AG09309 (cell line): Measurements from ENCODE around the gene HOXD4.

Source experiments
- DNase-seq: peaks from one replicate; pipeline ENCODE4 v3.0.0-alpha.2; 2010; ENCODE audit warnings: low read depth
- H3K4me3 ChIP-seq: 2 replicates; pipeline ENCODE4 v1.5.1; 2011; ENCODE audit warnings: mild to moderate bottlenecking, low read depth, low read length, moderate library complexity; ENCODE audit not compliant: control insufficient read depth
- TF ChIP-seq, protein P1 (sequence below): IDR thresholded peaks from 2 replicates; pipeline ENCODE4 v1.5.1; 2011; ENCODE audit warnings: mild to moderate bottlenecking, low read depth, low read length, inconsistent platforms; ENCODE audit not compliant: insufficient read depth, control insufficient read depth; ENCODE audit errors: missing control alignments

Gene HOXD4

DNA sequence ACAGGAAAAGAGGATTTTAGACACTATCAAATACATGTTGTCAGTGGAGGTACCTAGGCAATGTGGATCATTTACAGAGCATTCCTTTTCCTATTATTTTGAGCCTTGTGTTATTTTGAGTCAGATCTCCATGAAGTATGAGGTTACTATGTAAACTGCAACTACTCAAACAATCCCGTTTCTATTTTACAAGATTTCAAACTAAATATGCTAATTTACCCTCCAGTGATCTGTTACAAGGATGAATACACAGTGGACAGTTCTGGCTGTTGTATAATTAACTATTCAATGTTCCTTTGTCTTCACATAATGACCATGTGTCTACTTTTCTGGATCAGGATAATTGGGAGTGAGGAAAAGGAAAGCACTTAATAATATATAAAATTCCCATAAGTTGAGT lies 41.7 kb downstream of the HOXD4 start:
- H3K4me3 ChIP-seq = no peak overlapping the region
- no peak for DNase-seq
- TF ChIP-seq, protein P1, sequence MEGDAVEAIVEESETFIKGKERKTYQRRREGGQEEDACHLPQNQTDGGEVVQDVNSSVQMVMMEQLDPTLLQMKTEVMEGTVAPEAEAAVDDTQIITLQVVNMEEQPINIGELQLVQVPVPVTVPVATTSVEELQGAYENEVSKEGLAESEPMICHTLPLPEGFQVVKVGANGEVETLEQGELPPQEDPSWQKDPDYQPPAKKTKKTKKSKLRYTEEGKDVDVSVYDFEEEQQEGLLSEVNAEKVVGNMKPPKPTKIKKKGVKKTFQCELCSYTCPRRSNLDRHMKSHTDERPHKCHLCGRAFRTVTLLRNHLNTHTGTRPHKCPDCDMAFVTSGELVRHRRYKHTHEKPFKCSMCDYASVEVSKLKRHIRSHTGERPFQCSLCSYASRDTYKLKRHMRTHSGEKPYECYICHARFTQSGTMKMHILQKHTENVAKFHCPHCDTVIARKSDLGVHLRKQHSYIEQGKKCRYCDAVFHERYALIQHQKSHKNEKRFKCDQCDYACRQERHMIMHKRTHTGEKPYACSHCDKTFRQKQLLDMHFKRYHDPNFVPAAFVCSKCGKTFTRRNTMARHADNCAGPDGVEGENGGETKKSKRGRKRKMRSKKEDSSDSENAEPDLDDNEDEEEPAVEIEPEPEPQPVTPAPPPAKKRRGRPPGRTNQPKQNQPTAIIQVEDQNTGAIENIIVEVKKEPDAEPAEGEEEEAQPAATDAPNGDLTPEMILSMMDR = no peak

DNA sequence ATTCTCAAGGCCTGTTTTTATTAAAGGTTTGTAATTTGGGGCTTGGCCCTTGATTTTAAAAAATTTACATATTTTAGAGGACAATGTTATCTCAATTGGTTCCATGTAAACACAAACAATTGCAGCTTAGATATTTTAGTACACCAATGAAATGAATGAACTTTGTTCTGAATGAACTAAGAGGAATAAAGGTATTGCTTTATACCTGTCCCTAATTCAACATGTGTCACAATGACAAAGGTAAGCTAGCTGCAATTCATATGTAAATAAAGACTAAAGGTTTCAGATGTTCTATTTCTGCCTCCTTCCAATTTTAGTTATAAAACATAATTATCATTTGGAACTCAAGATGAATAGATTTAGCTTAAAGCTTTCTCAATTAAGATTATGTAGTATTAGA lies 48.6 kb downstream of the HOXD4 start:
- DNase-seq = no peak
- H3K4me3 ChIP-seq = no peak overlapping the region
- TF ChIP-seq, protein P1 = no peak

DNA sequence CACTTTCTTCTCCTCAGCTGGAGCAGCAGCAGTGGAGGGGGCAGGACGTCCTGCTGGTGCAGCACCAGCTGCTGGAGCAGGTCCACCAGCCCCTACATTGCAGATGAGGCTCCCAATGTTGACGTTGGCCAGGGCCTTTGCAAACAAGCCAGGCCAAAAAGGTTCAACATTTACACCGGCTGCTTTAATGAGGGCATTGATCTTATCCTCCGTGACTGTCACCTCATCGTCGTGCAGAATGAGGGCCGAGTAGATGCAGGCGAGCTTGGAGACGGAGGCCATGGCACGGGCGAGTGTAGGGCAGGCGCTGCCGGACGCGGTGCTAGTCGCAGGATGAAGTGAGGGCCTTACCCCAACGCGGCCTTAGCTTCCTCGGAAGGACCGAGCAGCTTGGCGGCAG lies 49.6 kb downstream of the HOXD4 start:
- TF ChIP-seq, protein P1 = no peak
- no peak for DNase-seq
- no peak overlapping the region for H3K4me3 ChIP-seq

DNA sequence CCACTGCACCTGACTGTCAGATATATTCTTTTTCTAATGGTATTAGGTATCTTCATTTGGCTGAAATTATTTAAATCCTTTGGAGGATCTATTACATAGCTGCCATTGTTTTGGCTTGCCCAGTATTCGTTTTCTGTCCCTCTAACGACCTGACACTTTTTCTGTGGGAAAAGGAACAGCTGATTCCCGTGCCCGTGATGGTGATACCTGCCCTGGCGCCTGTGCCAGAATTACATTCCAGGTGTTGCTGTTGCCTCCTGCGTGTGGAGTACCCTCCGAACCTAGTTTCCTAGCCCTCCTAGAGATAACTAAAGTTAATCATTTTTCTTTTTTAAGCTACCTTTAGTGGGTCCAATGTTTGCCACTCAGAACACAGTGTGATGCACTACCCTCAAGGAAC lies 51.1 kb downstream of the HOXD4 start:
- H3K4me3 ChIP-seq = no peak overlapping the region
- TF ChIP-seq, protein P1 = no peak
- DNase-seq = no peak
